Neuron (in vitro differentiated cells): Measurements from ENCODE around the gene HCN2.

ENCODE experiments used
- H2AFZ ChIP-seq: one replicate; pipeline ENCODE4 v1.6.1; 2013; ENCODE audit warnings: low read depth, mild to moderate bottlenecking, inconsistent platforms, low read length, moderate library complexity
- H3K27me3 ChIP-seq: one replicate; pipeline ENCODE4 v1.6.1; 2013; ENCODE audit warnings: low read length; ENCODE audit not compliant: insufficient read depth
- H3K36me3 ChIP-seq: one replicate; pipeline ENCODE4 v1.6.1; 2013; ENCODE audit warnings: low read length; ENCODE audit not compliant: insufficient read depth
- H3K4me1 ChIP-seq: one replicate; pipeline ENCODE4 v1.6.1; 2013; ENCODE audit warnings: low read length; ENCODE audit not compliant: insufficient read depth
- H3K4me3 ChIP-seq: 2 replicates; pipeline ENCODE4 v1.5.1; 2013; ENCODE audit warnings: mild to moderate bottlenecking, low read length, moderate library complexity
- H3K9me3 ChIP-seq: one replicate; pipeline ENCODE4 v1.6.1; 2013; ENCODE audit warnings: low read length

HCN2 gene

DNA sequence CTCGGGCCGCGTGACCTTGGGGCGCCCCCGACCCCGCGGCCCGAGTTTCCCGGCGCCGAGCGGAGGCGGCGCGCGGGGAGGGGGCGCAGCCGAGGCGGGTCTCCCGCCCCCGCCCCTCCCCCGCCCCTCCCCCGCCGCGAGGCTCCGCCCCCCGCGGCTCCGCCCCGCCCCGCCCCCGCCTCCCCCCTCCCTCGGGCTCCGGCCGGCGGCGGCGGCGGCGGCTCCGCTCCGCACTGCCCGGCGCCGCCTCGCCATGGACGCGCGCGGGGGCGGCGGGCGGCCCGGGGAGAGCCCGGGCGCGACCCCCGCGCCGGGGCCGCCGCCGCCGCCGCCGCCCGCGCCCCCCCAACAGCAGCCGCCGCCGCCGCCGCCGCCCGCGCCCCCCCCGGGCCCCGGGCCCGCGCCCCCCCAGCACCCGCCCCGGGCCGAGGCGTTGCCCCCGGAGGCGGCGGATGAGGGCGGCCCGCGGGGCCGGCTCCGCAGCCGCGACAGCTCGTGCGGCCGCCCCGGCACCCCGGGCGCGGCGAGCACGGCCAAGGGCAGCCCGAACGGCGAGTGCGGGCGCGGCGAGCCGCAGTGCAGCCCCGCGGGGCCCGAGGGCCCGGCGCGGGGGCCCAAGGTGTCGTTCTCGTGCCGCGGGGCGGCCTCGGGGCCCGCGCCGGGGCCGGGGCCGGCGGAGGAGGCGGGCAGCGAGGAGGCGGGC lies at the start of gene HCN2:
HCN2 (plus strand) TSS at position 189 of the 703 bp plus-strand sequence; CDS start at position 254, 65 bp downstream.
- Histone ChIP-seq H3K9me3 (no peaks in the 10 kb centered on the region), H2AFZ (no peak within 1 kb of the TSS), H3K27me3 (peaks cover 50% of the 10 kb centered on the region), H3K36me3 (no peaks in the 10 kb centered on the region), H3K4me3 (peak within 1 kb of the TSS; percentile 42), H3K4me1 (peaks cover 9% of the 10 kb centered on the region)

DNA sequence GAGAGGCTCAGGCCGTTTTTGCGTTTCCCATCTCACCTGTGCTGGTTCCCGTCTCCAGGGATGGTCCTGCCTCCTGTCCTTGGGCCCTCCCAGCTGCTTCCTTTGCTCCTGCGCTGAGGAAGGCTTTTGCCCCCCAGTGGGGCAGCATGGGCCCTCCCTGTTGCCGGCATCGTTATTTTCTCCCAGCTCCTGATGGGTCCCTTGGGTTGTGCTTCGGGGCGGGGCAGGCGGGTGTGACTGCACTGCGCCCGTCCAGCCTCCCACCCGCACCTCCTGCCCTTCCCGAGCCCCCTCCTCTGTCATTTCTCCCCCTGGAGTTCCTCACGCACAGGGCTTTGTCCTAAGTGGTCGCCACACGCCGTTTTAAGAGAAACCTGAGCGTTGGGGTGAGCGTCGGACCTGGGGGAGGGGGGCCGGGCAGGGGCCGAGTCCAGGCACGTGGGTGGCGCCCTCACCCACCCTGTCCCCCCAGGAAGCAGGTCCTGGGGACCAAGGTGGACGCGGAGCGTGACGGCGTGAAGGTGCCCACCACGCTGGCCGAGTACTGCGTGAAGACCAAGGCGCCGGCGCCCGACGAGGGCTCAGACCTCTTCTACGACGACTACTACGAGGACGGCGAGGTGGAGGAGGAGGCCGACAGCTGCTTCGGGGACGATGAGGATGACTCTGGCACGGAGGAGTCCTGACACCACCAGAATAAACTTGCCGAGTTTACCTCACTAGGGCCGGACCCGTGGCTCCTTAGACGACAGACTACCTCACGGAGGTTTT lies 48.6 kb upstream of the HCN2 start:
- no peak overlapping the region for H2AFZ ChIP-seq
- H3K4me3 ChIP-seq: no peak overlapping the region
- H3K27me3 ChIP-seq: no peaks in the 10 kb centered on the region

DNA sequence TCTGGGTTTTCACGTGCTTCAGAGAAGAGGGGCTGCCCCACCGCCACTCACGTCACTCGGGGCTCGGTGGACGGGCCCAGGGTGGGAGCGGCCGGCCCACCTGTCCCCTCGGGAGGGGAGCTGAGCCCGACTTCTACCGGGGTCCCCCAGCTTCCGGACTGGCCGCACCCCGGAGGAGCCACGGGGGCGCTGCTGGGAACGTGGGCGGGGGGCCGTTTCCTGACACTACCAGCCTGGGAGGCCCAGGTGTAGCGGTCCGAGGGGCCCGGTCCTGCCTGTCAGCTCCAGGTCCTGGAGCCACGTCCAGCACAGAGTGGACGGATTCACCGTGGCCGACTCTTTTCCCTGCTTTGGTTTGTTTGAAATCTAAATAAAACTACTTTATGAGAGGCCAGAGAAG lies 48.0 kb upstream of the HCN2 start:
- H3K9me3 ChIP-seq: no peaks in the 10 kb centered on the region
- H3K4me3 ChIP-seq: no peak overlapping the region
- no peaks in the 10 kb centered on the region for H3K4me1 ChIP-seq
- H2AFZ ChIP-seq: no peak overlapping the region
- peaks cover 43% of the 10 kb centered on the region for H3K36me3 ChIP-seq
- no peaks in the 10 kb centered on the region for H3K27me3 ChIP-seq

More for the DNA sequence above, 48.6 kb upstream of the HCN2 start:
- Histone ChIP-seq H3K4me1 (no peaks in the 10 kb centered on the region), H3K9me3 (no peaks in the 10 kb centered on the region), H3K36me3 (peaks cover 50% of the 10 kb centered on the region)

DNA sequence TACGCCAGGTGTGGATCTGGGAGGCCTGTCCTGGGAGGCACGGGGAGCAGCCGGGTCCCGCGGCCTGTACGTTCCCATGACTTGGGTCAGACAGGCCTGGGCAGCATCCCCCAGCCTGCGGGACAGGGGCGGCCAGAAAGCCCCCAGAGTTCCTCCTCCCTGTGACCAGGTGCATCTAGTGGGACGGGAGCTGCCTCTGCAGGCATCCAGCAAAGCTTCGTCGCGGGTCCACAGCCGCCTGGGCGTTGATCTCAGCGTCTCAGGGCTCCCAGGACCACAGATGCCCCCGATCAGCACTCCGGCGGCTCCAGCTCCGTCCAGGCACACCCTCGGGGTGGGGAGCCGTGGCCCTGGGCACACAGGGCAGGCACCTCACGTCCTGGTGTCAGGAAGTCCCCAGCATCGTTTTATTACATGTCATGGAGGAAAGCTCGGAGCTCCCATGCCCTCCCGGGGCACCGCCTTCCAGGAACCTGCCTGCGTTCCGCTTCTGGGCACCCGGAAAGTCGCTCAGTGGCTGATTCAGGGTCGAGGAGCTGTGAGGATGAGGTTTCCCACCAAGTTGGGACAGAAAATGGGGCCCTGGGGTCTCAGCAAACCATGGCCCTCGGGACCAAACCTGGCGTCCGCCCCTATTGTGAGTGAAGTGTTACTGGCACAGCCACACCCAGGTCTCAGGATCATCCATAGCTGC lies 47.4 kb upstream of the HCN2 start:
- H3K4me1 ChIP-seq: no peaks in the 10 kb centered on the region
- H3K36me3 ChIP-seq: peaks cover 39% of the 10 kb centered on the region
- no peaks in the 10 kb centered on the region for H3K27me3 ChIP-seq
- H2AFZ ChIP-seq: no peak overlapping the region
- H3K4me3 ChIP-seq: no peak overlapping the region
- no peaks in the 10 kb centered on the region for H3K9me3 ChIP-seq

DNA sequence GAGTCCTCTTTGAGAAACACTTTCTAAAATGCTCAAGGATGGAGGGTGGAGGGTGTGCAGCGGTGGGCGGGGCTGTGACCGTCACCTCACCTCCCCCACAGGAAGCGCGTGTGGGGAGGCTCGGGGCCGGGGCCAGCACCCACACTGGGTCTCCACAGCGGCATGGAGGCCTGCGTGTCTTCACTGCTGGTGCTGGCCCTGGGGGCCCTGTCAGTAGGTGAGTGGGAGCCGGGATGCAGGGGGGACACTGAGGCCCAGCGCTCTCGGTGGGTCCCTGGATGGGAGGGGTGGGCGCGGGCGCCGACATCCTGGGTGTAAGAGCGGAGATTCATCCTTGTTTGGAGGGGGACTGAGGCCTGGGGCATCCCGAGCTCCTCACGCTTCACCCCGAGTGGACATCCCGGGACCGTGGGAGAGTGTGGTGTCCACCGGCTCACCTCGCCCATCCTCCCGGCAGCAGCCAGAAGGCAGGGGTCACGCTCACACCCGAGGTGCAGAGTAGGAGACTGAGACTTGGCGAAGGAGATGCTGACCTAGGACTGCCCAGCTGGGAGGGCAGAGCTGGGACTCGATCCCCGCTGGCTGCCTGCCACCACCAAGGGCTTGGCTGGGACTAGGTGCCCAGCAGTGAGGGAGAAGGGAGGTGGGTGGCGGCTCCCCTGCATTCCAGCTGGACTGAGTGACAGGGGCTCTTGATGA lies 45.6 kb upstream of the HCN2 start, which contains the start of gene GZMM:
GZMM (plus strand) TSS at position 144 of the 699 bp plus-strand sequence; CDS start at position 163, 19 bp downstream.
- H3K4me3 ChIP-seq: no peak within 1 kb of the TSS
- H2AFZ ChIP-seq: no peak within 1 kb of the TSS
- no peaks in the 10 kb centered on the region for H3K9me3 ChIP-seq
- no peaks in the 10 kb centered on the region for H3K4me1 ChIP-seq
- H3K36me3 ChIP-seq: peaks cover 26% of the 10 kb centered on the region
- H3K27me3 ChIP-seq: no peaks in the 10 kb centered on the region

DNA sequence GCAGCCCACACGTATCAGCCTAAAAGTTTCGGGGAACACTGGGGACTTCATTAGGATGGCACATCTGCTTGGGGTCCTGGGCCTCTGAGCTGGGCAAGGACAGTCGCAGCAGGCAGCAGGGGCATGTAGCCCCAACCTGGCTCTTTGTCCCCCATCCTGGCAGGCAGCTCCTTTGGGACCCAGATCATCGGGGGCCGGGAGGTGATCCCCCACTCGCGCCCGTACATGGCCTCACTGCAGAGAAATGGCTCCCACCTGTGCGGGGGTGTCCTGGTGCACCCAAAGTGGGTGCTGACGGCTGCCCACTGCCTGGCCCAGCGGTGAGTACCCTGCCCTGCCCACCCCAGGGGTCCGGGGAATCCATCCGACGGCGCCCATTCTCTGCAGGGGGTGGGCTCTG lies 42.6 kb upstream of the HCN2 start:
- no peaks in the 10 kb centered on the region for H3K27me3 ChIP-seq
- H2AFZ ChIP-seq: no peak overlapping the region
- H3K4me3 ChIP-seq: no peak overlapping the region

DNA sequence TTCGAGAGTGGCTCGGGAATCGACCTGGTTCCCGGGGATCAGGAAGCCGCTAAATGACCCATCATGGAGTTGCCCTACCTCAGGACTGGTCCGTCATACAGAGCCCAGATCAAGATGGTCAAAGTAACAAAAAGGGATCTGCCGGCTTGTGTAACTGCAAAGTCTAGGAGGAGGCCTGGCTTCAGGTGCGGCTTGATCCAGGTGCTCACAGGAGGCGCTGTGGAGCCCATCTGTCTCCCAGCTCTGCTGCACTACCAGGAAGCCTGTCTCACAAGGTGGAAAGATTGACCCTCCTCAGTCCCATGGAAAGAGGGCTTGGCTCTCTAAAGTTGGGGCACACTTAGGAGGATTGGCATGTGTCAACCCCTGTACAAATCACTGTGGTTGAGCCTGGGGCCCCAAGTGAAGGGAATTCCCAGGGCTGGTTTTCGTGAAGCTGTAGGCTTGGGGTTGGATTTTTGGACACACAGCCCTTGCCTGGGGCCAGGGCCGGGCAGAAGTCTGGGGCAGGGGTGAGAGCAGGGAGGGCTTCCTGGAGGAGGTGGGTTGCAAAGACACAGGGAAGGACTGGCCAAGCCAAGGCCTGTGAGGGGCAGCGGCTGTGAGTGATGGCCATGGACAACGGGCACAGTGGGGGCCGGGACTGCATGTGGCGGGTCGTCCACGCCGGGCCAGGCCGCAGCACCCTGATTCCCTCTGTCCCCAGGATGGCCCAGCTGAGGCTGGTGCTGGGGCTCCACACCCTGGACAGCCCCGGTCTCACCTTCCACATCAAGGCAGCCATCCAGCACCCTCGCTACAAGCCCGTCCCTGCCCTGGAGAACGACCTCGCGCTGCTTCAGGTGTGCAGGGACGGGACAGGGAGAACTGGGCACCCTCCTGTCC lies 41.6 kb upstream of the HCN2 start:
- Histone ChIP-seq H3K4me3 (no peak overlapping the region), H3K27me3 (no peaks in the 10 kb centered on the region), H3K36me3 (no peaks in the 10 kb centered on the region), H3K9me3 (no peaks in the 10 kb centered on the region), H3K4me1 (peaks cover 4% of the 10 kb centered on the region), H2AFZ (no peak overlapping the region)

More for the DNA sequence above, 42.6 kb upstream of the HCN2 start:
- peaks cover 5% of the 10 kb centered on the region for H3K36me3 ChIP-seq
- H3K4me1 ChIP-seq: peaks cover 4% of the 10 kb centered on the region
- no peaks in the 10 kb centered on the region for H3K9me3 ChIP-seq

DNA sequence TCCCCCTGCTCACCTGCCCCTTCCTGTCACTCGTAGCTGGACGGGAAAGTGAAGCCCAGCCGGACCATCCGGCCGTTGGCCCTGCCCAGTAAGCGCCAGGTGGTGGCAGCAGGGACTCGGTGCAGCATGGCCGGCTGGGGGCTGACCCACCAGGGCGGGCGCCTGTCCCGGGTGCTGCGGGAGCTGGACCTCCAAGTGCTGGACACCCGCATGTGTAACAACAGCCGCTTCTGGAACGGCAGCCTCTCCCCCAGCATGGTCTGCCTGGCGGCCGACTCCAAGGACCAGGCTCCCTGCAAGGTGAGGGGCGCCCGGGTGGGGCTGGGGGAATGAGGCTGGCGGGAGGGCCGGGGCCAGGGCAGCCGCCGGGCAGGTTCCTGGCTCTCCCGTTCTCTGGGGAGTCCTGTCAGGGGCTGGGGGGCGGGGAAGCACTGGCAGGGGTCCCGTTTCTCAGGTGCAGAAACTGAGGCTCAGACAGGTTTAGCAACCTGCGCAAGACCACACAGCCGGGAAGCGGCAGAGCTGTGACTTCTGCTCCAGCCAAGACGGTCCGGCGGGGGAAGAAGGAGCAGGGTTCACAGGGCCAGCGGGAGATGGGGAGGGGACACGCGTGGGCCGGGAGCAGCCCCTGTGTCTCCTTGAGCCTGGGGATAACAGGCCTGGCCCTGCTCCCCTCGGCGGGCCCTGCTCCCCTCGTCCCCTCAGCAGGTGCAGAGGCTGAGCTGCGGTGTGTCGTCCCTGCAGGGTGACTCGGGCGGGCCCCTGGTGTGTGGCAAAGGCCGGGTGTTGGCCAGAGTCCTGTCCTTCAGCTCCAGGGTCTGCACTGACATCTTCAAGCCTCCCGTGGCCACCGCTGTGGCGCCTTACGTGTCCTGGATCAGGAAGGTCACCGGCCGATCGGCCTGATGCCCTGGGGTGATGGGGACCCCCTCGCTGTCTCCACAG lies 40.5 kb upstream of the HCN2 start:
- no peaks in the 10 kb centered on the region for H3K27me3 ChIP-seq
- peaks cover 4% of the 10 kb centered on the region for H3K4me1 ChIP-seq
- no peak overlapping the region for H3K4me3 ChIP-seq
- no peaks in the 10 kb centered on the region for H3K9me3 ChIP-seq
- no peaks in the 10 kb centered on the region for H3K36me3 ChIP-seq
- H2AFZ ChIP-seq: no peak overlapping the region

DNA sequence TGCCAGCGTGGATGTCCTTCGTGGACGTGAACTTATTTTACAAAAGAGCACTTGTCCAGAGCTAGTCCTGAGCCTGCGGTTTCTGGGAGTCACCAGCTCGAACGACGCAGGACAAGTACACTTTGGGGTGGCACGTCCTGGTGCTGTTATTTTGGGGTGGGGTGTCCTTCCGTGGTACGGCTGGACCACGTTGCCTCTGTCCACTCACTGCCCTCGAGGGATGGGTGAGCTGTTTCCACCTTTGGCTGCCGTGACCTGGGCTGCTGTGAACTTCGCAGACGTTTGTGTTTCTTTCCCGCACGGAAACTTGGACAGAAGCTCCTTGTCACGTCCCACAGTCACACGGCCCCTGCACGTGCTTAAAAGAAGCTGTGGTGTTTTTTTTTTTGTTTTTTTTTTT lies 34.9 kb upstream of the HCN2 start:
- Histone ChIP-seq H3K9me3 (no peaks in the 10 kb centered on the region), H2AFZ (no peak overlapping the region), H3K4me1 (peaks cover 4% of the 10 kb centered on the region), H3K4me3 (no peak overlapping the region), H3K36me3 (no peaks in the 10 kb centered on the region), H3K27me3 (no peaks in the 10 kb centered on the region)

DNA sequence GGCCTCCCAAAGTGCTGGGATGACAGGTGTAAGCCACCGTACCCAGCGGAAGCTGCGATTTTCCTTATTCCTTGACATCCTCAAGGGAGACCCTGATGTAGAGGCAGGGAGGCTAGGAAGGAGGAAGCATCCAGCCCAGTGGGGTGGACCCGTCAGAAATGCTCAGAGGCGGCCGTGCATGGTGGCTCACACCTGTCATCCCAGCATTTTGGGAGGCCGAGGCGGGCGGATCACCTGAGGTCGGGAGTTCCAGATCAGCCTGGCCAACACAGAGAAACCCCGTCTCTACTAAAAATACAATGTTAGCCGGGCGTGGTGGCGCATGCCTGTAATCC lies 34.2 kb upstream of the HCN2 start:
- Histone ChIP-seq H3K27me3 (no peaks in the 10 kb centered on the region), H3K36me3 (no peaks in the 10 kb centered on the region), H3K4me1 (peaks cover 4% of the 10 kb centered on the region), H3K9me3 (no peaks in the 10 kb centered on the region), H3K4me3 (no peak overlapping the region), H2AFZ (no peak overlapping the region)

DNA sequence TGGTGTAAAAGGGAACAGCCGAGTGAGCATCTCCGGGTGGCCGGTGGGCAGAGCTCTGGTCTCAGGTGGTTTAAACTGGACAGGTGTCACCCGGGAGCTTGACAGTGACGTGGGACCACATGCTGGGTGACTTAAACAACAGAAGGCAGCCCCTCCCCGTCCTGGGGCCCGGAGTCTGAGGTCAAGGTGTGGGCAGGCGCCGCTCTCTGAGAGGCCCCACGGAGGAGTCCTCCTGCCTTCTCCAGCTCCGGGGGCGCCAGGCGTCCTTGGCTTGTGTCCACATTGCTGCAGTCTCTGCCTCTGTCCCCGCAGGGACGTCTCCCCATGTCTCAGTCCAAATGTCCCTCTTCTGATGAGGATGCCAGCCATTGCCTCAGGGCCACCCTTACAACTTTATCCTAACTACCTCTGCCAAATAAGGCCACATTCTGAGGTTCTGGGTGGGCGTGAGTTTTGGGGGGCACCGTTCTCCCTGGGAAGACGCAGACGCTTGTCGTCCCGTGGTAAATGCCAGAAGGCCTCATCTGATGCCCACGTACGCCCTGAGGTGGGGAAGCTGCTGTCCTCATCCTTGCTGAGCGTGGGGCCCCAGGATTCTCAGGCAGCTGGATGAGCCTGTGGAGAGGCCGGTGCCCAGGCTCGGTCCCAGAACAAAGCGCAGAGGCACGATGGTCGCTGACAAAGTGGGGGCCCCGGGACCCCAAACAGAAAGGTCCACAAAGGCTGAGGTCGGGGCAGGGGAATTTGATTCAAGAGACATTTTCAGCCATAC lies 32.9 kb upstream of the HCN2 start:
- H3K4me3 ChIP-seq: no peak overlapping the region
- H3K36me3 ChIP-seq: no peaks in the 10 kb centered on the region
- H3K9me3 ChIP-seq: peaks cover 2% of the 10 kb centered on the region
- no peaks in the 10 kb centered on the region for H3K4me1 ChIP-seq
- no peaks in the 10 kb centered on the region for H3K27me3 ChIP-seq
- H2AFZ ChIP-seq: no peak overlapping the region
